ENCODE results near the gene TNFRSF17. TPM values are rescaled to one million over a fixed set of nuclear protein-coding genes. Genes with fewer than 3 reads are reported as not detected.

The TNFRSF17 gene
- total and polyA plus RNA-seq, 2 of the 8 experiments (the other 6 are each of a cell fraction or from before 2014, with no cell fraction given) = not detected

GRCh38 chr16:11973070-11973469 is 8.1 kb downstream of the TNFRSF17 start:
- no peak overlapping the region for H3K4me3 ChIP-seq (ENCODE audit: extremely low read depth in 1 of 4, insufficient read depth in 2 of 4, low read depth in 3 of 4, low read length in 4 of 4)
- CTCF ChIA-PET (ENCODE audit: partially characterized antibody) = interaction anchor here (1.1 to 3.0 kb wide), 5 partner anchors 10 to 108 kb away, joined by 3 to 33 read pairs (median 6); no protein-coding TSS in a partner anchor
- no peaks in the 10 kb centered on the region for H3K27me3 ChIP-seq (replicated peaks in 1 of 4; ENCODE audit: control insufficient read depth in 3 of 4, extremely low read depth in 1 of 4, insufficient read depth in 3 of 4, low read length in 3 of 4)
- peaks cover 11% of the 10 kb centered on the region for H3K23me2 ChIP-seq (ENCODE audit: low read depth, low read length)
- no peak overlapping the region for H3K18ac ChIP-seq (ENCODE audit: extremely low read depth, low read length)
- H3K79me2 ChIP-seq (ENCODE audit: control insufficient read depth in 1 of 2, insufficient read depth in 2 of 2, low read length in 2 of 2) = no peaks in the 10 kb centered on the region
- no peak overlapping the region for H4K91ac ChIP-seq (replicated peaks; ENCODE audit: insufficient read length, low read length)
- H2BK120ac ChIP-seq (replicated peaks; ENCODE audit: low read depth, low read length) = no peak overlapping the region
- H2AFZ ChIP-seq (ENCODE audit: low read length) = no peak overlapping the region
- FAIRE-seq (no peak), DNase-seq (ENCODE audit: low read depth in 1 of 2, low spot score in 2 of 2) (no peak)
- no peak overlapping the region for H3K9ac ChIP-seq (replicated peaks in 1 of 4; ENCODE audit: extremely low read depth in 1 of 4, low read depth in 3 of 4, low read length in 3 of 4)
- H2AK5ac ChIP-seq (ENCODE audit: low read depth, low read length) = no peak overlapping the region
- no peak overlapping the region for H4K8ac ChIP-seq (ENCODE audit: extremely low read depth, insufficient read depth, low read length)
- H3K4ac ChIP-seq (replicated peaks; ENCODE audit: insufficient read length, low read depth, low read length) = no peak overlapping the region
- H3K4me1 ChIP-seq (replicated peaks in 1 of 4; ENCODE audit: control insufficient read depth in 3 of 4, insufficient read depth in 4 of 4, low read length in 3 of 4) = peaks cover 0 to 6% (median 2%) of the 10 kb centered on the region in 4 experiments; a peak in 3 of 7 replicates
- no peak overlapping the region for H2BK12ac ChIP-seq (ENCODE audit: low read depth, low read length)
- no peak overlapping the region for H2BK15ac ChIP-seq (ENCODE audit: low read length)
- H3K23ac ChIP-seq (ENCODE audit: insufficient read length) = no peak overlapping the region
- POLR2A ChIA-PET (ENCODE audit: partially characterized antibody) = interaction anchor here (0.8 kb wide), 1 partner anchor 95 kb away, joined by 3 read pairs; no protein-coding TSS in a partner anchor
- H3K56ac ChIP-seq (replicated peaks; ENCODE audit: insufficient read length, low read depth, low read length) = no peak overlapping the region
- 90% methylated on average over 5 of the region's 5 CpGs; no CpG with 5 or more reads in 1 of the 2 experiments for WGBS, 2 experiments (ENCODE audit: extremely low coverage in 1 of 2, insufficient coverage in 1 of 2, insufficient read length in 1 of 2, insufficient replicate concordance in 2 of 2, low coverage in 1 of 2, low lambda C conversion rate in 2 of 2, missing lambda C conversion rate in 1 of 2)
- H3K4me2 ChIP-seq (ENCODE audit: insufficient read depth in 1 of 2, low read depth in 2 of 2, low read length in 2 of 2) = no peak overlapping the region
- no peaks in the 10 kb centered on the region for H3K79me1 ChIP-seq (ENCODE audit: low read depth, low read length)
- no peak overlapping the region for H2BK20ac ChIP-seq (ENCODE audit: low read length)
- H3K14ac ChIP-seq (ENCODE audit: insufficient read length) = no peak overlapping the region
- H4K20me1 ChIP-seq (replicated peaks in 1 of 2; ENCODE audit: control insufficient read depth in 1 of 2, insufficient read depth in 2 of 2, low read length in 2 of 2) = no peaks in the 10 kb centered on the region
- H3K27ac ChIP-seq (ENCODE audit: low read depth, low read length) = no peak overlapping the region
- no peaks in the 10 kb centered on the region for H3K36me3 ChIP-seq (ENCODE audit: control insufficient read depth in 2 of 4, insufficient read depth in 4 of 4, low read length in 3 of 4)
- H2BK5ac ChIP-seq (ENCODE audit: low read depth, low read length) = no peak overlapping the region
- no peak for TF ChIP-seq SIN3A (conservative IDR thresholded peaks at IDR 0.05 in 1 of 2, IDR thresholded peaks at IDR 0.05 in 1 of 2; ENCODE audit: low read depth in 1 of 2, low read length in 2 of 2)
- no peak for TF ChIP-seq MAFK (IDR thresholded peaks at IDR 0.05; ENCODE audit: low read depth, low read length)
- no peak for TF ChIP-seq EZH2 (IDR thresholded peaks at IDR 0.05; ENCODE audit: low read depth, low read length, severe bottlenecking)
- TF ChIP-seq FOSL1 (IDR thresholded peaks at IDR 0.05; ENCODE audit: insufficient read depth, low read depth, low read length) = no peak
- TF ChIP-seq SP1 (IDR thresholded peaks at IDR 0.05; ENCODE audit: low read depth, low read length) = no peak
- no peak for TF ChIP-seq HDAC6 (IDR thresholded peaks at IDR 0.05; ENCODE audit: low read depth, low read length)
- TF ChIP-seq TEAD4 (IDR thresholded peaks at IDR 0.05; ENCODE audit: low read depth, low read length) = no peak
- no peak for TF ChIP-seq ASH2L (IDR thresholded peaks at IDR 0.05; ENCODE audit: low read length)
- no peak for TF ChIP-seq RXRA (IDR thresholded peaks at IDR 0.05; ENCODE audit: insufficient read depth, low read depth, low read length)
- no peak for TF ChIP-seq GTF2F1 (IDR thresholded peaks at IDR 0.05; ENCODE audit: borderline replicate concordance, low read depth, low read length)
- TF ChIP-seq SP2 (IDR thresholded peaks at IDR 0.05; ENCODE audit: low read length) = no peak
- no peak for TF ChIP-seq E2F6 (IDR thresholded peaks at IDR 0.05)
- TF ChIP-seq HDAC2 (IDR thresholded peaks at IDR 0.05; ENCODE audit: borderline replicate concordance in 1 of 2, low read depth in 2 of 2, low read length in 2 of 2) = no peak
- TF ChIP-seq SRF (IDR thresholded peaks at IDR 0.05; ENCODE audit: low read depth, low read length) = no peak
- H3K9me3 ChIP-seq (ENCODE audit: insufficient read depth in 2 of 2, low read depth in 1 of 2, low read length in 1 of 2) = no peaks in the 10 kb centered on the region
- no peak overlapping the region for H4K5ac ChIP-seq (ENCODE audit: insufficient read length, low read depth, low read length)

Measured in H1 (cell line).